Progenitor cell of endocrine pancreas (in vitro differentiated cells): Measurements from ENCODE around the gene ZNF547. TPM values are rescaled to one million over a fixed set of nuclear protein-coding genes. Genes with fewer than 3 reads are reported as not detected.
A peak's percentile ranks its signal among the peaks of the same experiment; 100 is the strongest.

Source experiments
- DNase-seq: peaks from one replicate; pipeline ENCODE4 v3.0.0; 2021; ENCODE audit warnings: low spot score; ENCODE audit not compliant: unreplicated experiment
- H3K27ac Mint-ChIP-seq: 2 replicates; pipeline ENCODE4 v1.8.0; 2021; ENCODE audit warnings: mild to moderate bottlenecking, moderate library complexity, mixed read lengths
- H3K27me3 Mint-ChIP-seq: 2 replicates; pipeline ENCODE4 v1.8.0; 2021; ENCODE audit warnings: mixed read lengths
- H3K36me3 Mint-ChIP-seq: 2 replicates; pipeline ENCODE4 v1.8.0; 2022; ENCODE audit warnings: mixed read lengths; ENCODE audit not compliant: insufficient read depth
- H3K4me1 Mint-ChIP-seq: 2 replicates; pipeline ENCODE4 v1.8.0; 2021; ENCODE audit warnings: low read depth, mixed read lengths
- H3K4me3 Mint-ChIP-seq: 2 replicates; pipeline ENCODE4 v1.8.0; 2021; ENCODE audit warnings: low read depth, mild to moderate bottlenecking, moderate library complexity, mixed read lengths
- H3K9me3 Mint-ChIP-seq: 2 replicates; pipeline ENCODE4 v1.8.0; 2021; ENCODE audit warnings: low read depth, mixed read lengths
- CTCF ChIP-seq: fragments of 200-600 bp; sonication (generic); IDR thresholded peaks from one replicate; pipeline ENCODE4 v1.5.0; 2021; ENCODE audit warnings: antibody characterized with exemption, mild to moderate bottlenecking; ENCODE audit not compliant: unreplicated experiment
- total RNA-seq: library from RNA; stranded (reverse); gene quantifications from 2 replicates; pipeline ENCODE4 v1.2.1, GENCODE V29; 2021

ZNF547 gene
- total RNA-seq, 1 donor from 2014 or later, result 5.7 TPM

DNA sequence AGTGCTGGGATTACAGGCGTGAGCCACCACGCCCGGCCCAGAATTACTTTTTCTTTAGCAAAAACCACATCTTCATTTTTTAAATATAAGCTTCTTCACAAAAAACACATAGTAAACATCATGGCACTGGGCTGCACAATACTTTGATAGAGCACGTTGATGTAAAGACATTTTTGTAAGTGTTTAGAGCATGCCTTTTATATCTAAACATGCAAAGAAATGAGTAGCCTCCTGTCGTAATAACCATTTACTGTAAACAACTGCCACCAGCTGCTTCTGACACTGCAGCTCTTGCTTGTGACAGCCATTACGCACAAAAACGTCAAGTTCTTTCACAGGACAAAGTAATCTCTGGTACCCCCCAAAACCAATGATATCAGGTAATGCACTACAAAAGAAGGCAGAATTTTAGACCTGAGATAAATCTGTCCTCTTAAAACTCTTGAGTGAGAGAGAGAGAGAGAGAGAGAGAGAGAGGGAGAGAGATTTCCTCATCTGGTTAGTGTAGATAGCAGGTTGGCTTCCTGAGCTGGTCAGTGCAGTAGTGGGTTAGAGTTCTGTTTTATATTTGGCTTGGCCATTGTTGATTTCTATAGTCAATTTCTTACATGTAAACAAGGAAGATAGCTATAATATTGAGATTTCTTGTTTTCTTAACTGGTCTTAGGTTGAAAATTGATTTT lies 19.6 kb downstream of the ZNF547 start:
- peaks cover 23% of the 10 kb centered on the region for H3K9me3 Mint-ChIP-seq
- no peak for TF ChIP-seq CTCF
- H3K27ac Mint-ChIP-seq, result no peak overlapping the region
- peaks cover 18% of the 10 kb centered on the region for H3K36me3 Mint-ChIP-seq
- H3K27me3 Mint-ChIP-seq, result peaks cover 5% of the 10 kb centered on the region
- peaks cover 7% of the 10 kb centered on the region for H3K4me1 Mint-ChIP-seq
- DNase-seq, result no peak
- H3K4me3 Mint-ChIP-seq, result no peak overlapping the region

- peaks cover 1% of the 10 kb centered on the region for H3K9me3 Mint-ChIP-seq
- peaks cover 33% of the 10 kb centered on the region for H3K4me1 Mint-ChIP-seq
- no peak for DNase-seq
- TF ChIP-seq CTCF, result no peak
- H3K36me3 Mint-ChIP-seq, result peaks cover 19% of the 10 kb centered on the region
- H3K27ac Mint-ChIP-seq, result peak overlapping the region; percentile 98
- peaks cover 5% of the 10 kb centered on the region for H3K27me3 Mint-ChIP-seq
- H3K4me3 Mint-ChIP-seq, result peak overlapping the region; percentile 93
Observed at GRCh38 chr19:57389194-57389729, 25.9 kb downstream of the ZNF547 start.

DNA sequence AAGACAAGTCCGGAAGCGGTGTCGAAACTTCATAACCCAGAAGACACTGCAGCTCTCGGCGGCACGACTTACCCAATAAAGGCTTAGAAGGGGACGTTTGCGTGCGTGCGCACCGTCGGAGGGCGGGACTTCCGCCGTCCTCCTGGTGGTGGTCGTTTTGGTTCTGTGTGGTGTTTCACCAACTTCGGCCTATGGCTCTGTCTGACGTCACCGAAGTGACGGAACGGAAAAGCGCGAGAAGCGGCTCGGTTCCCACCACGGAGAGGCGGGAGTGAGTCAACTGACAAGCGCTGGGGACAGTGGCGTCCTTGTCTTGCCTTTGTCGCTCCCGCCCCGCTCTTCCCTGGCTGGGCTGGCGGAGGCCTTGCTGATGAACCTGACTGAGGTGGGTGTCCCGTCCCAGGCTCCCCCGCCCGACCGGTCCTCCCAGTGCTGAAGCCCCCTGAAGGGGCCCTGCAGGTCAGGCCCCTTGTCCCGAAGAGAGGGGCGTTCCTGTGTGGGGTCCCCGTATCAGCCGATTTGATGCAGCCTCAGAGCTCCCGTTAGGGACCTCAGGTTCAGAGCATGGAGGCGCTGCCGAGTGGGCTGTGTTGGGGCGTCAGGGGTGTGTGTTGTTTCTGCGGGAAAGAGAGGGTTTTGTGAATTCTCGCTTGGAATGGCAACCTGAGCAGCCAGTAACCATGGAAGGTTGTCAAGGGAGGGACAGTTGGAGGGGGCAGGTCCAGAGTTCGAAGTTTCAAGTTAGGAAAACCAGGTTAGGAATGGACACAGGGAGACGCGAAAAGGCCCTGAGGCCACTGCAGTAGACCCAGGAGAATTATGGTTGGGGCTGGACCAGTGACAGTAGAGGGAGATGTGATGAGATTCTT lies 26.6 kb downstream of the ZNF547 start, which contains the start of gene ZNF548:
TSS of gene ZNF548 (plus strand) at position 125 of the 869 bp plus-strand sequence. CDS start at position 371, 246 bp downstream.
- H3K27me3 Mint-ChIP-seq, result peaks cover 3% of the 10 kb centered on the region
- DNase-seq, result peak; percentile 94
- H3K27ac Mint-ChIP-seq, result peak within 1 kb of the TSS; percentile 98
- H3K9me3 Mint-ChIP-seq, result peaks cover 7% of the 10 kb centered on the region
- H3K4me1 Mint-ChIP-seq, result peaks cover 33% of the 10 kb centered on the region
- peak within 1 kb of the TSS; percentile 93 for H3K4me3 Mint-ChIP-seq
- peak; percentile 34 for TF ChIP-seq CTCF
- H3K36me3 Mint-ChIP-seq, result peaks cover 26% of the 10 kb centered on the region

DNA sequence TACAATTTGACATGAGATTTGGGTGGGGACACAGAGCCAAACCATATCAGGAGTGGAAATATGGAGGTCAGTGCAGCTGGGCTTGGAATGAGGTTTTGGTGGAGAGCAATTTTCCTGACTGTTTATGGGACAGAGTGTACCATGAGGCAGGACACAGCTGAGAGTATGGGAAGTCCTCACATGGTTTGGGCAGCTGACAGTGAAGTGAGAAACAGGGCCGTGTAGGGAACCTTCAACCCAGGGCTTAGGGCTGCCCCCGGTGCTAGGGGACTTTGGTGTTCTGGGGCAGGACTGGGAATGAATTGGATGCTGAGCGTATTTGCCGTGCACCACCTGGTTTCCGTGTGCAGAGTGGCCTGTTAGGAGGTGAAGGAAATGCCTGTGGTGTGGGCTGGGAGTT lies 32.4 kb downstream of the ZNF547 start:
- H3K27me3 Mint-ChIP-seq, result no peaks in the 10 kb centered on the region
- H3K4me3 Mint-ChIP-seq, result no peak overlapping the region
- TF ChIP-seq CTCF, result no peak
- no peak for DNase-seq
- H3K27ac Mint-ChIP-seq, result peak overlapping the region; percentile 31
- H3K4me1 Mint-ChIP-seq, result peaks cover 7% of the 10 kb centered on the region
- peaks cover 59% of the 10 kb centered on the region for H3K9me3 Mint-ChIP-seq
- H3K36me3 Mint-ChIP-seq, result peaks cover 81% of the 10 kb centered on the region

GRCh38 chr19:57398868-57399267 lies 35.5 kb downstream of the ZNF547 start:
- Mint-ChIP-seq H3K4me3 (no peak overlapping the region), H3K4me1 (no peaks in the 10 kb centered on the region), H3K36me3 (peaks cover 81% of the 10 kb centered on the region), H3K9me3 (peaks cover 70% of the 10 kb centered on the region), H3K27me3 (no peaks in the 10 kb centered on the region), H3K27ac (no peak overlapping the region)
- no peak for DNase-seq
- TF ChIP-seq CTCF, result no peak
